Measurements from ENCODE around the gene IGF2BP2.

DNA sequence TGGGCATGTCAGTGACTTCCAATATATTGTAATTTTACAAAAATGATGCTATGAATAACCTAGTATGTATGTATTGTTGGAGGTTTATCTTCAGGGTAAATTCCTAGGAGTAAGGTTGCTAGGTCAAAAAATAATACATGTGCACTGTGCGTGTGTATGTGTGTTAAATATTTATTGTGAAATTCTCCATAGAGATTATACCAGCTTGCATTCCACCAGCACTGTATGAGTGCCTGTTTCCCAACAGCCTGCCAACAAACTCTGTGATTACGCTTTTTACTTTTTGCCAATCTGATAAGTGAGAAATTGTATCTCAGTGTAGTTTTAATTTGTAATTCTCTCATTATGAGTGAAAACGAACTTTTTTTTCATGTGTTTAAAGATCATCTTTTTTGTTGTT is 12.6 kb upstream of the IGF2BP2 start:
- TF ChIP-seq, protein P1, sequence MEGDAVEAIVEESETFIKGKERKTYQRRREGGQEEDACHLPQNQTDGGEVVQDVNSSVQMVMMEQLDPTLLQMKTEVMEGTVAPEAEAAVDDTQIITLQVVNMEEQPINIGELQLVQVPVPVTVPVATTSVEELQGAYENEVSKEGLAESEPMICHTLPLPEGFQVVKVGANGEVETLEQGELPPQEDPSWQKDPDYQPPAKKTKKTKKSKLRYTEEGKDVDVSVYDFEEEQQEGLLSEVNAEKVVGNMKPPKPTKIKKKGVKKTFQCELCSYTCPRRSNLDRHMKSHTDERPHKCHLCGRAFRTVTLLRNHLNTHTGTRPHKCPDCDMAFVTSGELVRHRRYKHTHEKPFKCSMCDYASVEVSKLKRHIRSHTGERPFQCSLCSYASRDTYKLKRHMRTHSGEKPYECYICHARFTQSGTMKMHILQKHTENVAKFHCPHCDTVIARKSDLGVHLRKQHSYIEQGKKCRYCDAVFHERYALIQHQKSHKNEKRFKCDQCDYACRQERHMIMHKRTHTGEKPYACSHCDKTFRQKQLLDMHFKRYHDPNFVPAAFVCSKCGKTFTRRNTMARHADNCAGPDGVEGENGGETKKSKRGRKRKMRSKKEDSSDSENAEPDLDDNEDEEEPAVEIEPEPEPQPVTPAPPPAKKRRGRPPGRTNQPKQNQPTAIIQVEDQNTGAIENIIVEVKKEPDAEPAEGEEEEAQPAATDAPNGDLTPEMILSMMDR (IDR thresholded peaks at IDR 0.05), result no peak
- TF ChIP-seq POLR2A (IDR thresholded peaks at IDR 0.05), result no peak
